ENCODE results near the gene NRDC. TPM values are rescaled to one million over a fixed set of nuclear protein-coding genes. Genes with fewer than 3 reads are reported as not detected.

NRDC gene
- polyA plus RNA-seq (ENCODE audit: insufficient read length in 10 of 10): 100 to 1,000 TPM in 9 of 10 donors, 10 to 100 TPM in 1; 99.2 to 173 (median 130) TPM
- long read RNA-seq, donor 1, transcript NRDC-211 (2 exons, 1,020 nt): major isoform, 28 of 31 reads
- long read RNA-seq, donor 1, partial matches to known transcripts: 0 of 31 reads
- long read RNA-seq, donor 1, other reads (novel, unspliced or antisense): 0 of 31 reads
- long read RNA-seq, donor 2, transcript NRDC-201 (31 exons, 3,691 nt): minor isoform, 6 of 31 reads
- long read RNA-seq, donor 2, transcript NRDC-211 (2 exons, 1,020 nt): major isoform, 24 of 31 reads
- long read RNA-seq, donor 2, partial matches to known transcripts: 0 of 31 reads
- long read RNA-seq, donor 2, other reads (novel, unspliced or antisense): 0 of 31 reads
- long read RNA-seq, donor 3: 0 reads
- long read RNA-seq, donor 4, transcript NRDC-211 (2 exons, 1,020 nt): major isoform, 22 of 27 reads
- long read RNA-seq, donor 4, partial matches to known transcripts: 0 of 27 reads
- long read RNA-seq, donor 4, other reads (novel, unspliced or antisense): 0 of 27 reads
- long read RNA-seq, donor 5, transcript NRDC-211 (2 exons, 1,020 nt): major isoform, 42 of 47 reads
- long read RNA-seq, donor 5, transcript NRDC-201 (31 exons, 3,691 nt): minor isoform, 5 of 47 reads
- long read RNA-seq, donor 5, partial matches to known transcripts: 0 of 47 reads
- long read RNA-seq, donor 5, other reads (novel, unspliced or antisense): 0 of 47 reads
- long read RNA-seq, donor 6, transcript NRDC-211 (2 exons, 1,020 nt): major isoform, 49 of 69 reads
- long read RNA-seq, donor 6, partial matches to known transcripts: 17 of 69 reads
- long read RNA-seq, donor 6, other reads (novel, unspliced or antisense): 0 of 69 reads
- long read RNA-seq, donor 7, transcript NRDC-211 (2 exons, 1,020 nt): major isoform, 37 of 46 reads
- long read RNA-seq, donor 7, partial matches to known transcripts: 6 of 46 reads
- long read RNA-seq, donor 7, other reads (novel, unspliced or antisense): 0 of 46 reads
- long read RNA-seq, donor 8, transcript NRDC-211 (2 exons, 1,020 nt): major isoform, 19 of 24 reads
- long read RNA-seq, donor 8, partial matches to known transcripts: 0 of 24 reads
- long read RNA-seq, donor 8, other reads (novel, unspliced or antisense): 0 of 24 reads
- long read RNA-seq, donor 9, transcript NRDC-211 (2 exons, 1,020 nt): major isoform, 5 of 6 reads
- long read RNA-seq, donor 9, partial matches to known transcripts: 0 of 6 reads
- long read RNA-seq, donor 9, other reads (novel, unspliced or antisense): 0 of 6 reads

- peak; percentile 100 for DNase-seq
Observed at GRCh38 chr1:51878616-51879336, at the start of gene NRDC. Gene NRDC (minus strand): TSS chr1:51878727. CDS start chr1:51878615, 112 bp downstream.

GRCh38 chr1:51927029-51927428, 48.5 kb upstream of the NRDC start:
- DNase-seq: peak in 1 of 3 donors; percentile 26

GRCh38 chr1:51926171-51926812, 47.8 kb upstream of the NRDC start:
- DNase-seq: peak in 1 of 3 donors; percentile 24

- DNase-seq: peak in 1 of 3 donors; percentile 81
Observed at GRCh38 chr1:51924455-51924854, 45.9 kb upstream of the NRDC start.

- no peak for DNase-seq
Observed at GRCh38 chr1:51922040-51922439, 43.5 kb upstream of the NRDC start.

GRCh38 chr1:51920130-51920529, 41.6 kb upstream of the NRDC start:
- no peak for DNase-seq

GRCh38 chr1:51919684-51920083, 41.2 kb upstream of the NRDC start:
- DNase-seq: no peak

- DNase-seq: peak in 1 of 3 donors; percentile 38
Observed at GRCh38 chr1:51916587-51917405, 38.3 kb upstream of the NRDC start.

GRCh38 chr1:51915951-51916350, 37.4 kb upstream of the NRDC start:
- no peak for DNase-seq

- no peak for DNase-seq
Observed at GRCh38 chr1:51912881-51913280, 34.4 kb upstream of the NRDC start.

- DNase-seq: no peak
Observed at GRCh38 chr1:51910221-51911000, 31.9 kb upstream of the NRDC start.

GRCh38 chr1:51908499-51908898, 30.0 kb upstream of the NRDC start:
- no peak for DNase-seq

GRCh38 chr1:51907079-51907702, 28.7 kb upstream of the NRDC start:
- no peak for DNase-seq

GRCh38 chr1:51906306-51907078, 28.0 kb upstream of the NRDC start:
- DNase-seq: peak in 1 of 3 donors; percentile 17

GRCh38 chr1:51902456-51902855, 23.9 kb upstream of the NRDC start:
- no peak for DNase-seq

- no peak for DNase-seq
Observed at GRCh38 chr1:51901151-51901550, 22.6 kb upstream of the NRDC start.

GRCh38 chr1:51899022-51899421, 20.5 kb upstream of the NRDC start:
- DNase-seq: no peak

All from muscle of back (tissue), 13 donors.